GM12864 (cell line): ENCODE data around the gene DSCAML1.

ENCODE experiments used
- DNase-seq: peaks from one replicate; pipeline ENCODE4 v3.0.0-alpha.2; 2011; ENCODE audit warnings: low read depth
- H3K4me3 ChIP-seq: 2 replicates; pipeline ENCODE4 v1.5.1; 2011; ENCODE audit warnings: mild to moderate bottlenecking, low read depth, low read length, control low read depth
- CTCF ChIP-seq: IDR thresholded peaks from 2 replicates; pipeline ENCODE4 v1.5.1; 2011; ENCODE audit warnings: low read depth, mild to moderate bottlenecking, moderate library complexity, low read length, control low read depth, inconsistent platforms; ENCODE audit errors: missing control alignments

DSCAML1 gene

GRCh38 chr11:117394221-117394925 lies 402.6 kb downstream of the DSCAML1 start:
- no peak overlapping the region for H3K4me3 ChIP-seq
- no peak for DNase-seq
- TF ChIP-seq CTCF, result no peak

- DNase-seq, result no peak
- H3K4me3 ChIP-seq, result no peak overlapping the region
Measured at GRCh38 chr11:117392979-117393378, 404.0 kb downstream of the DSCAML1 start.

GRCh38 chr11:117392001-117392690 lies 404.9 kb downstream of the DSCAML1 start:
- no peak for DNase-seq
- no peak for TF ChIP-seq CTCF

More at GRCh38 chr11:117392979-117393378, 404.0 kb downstream of the DSCAML1 start:
- no peak for TF ChIP-seq CTCF

GRCh38 chr11:117391181-117391580 lies 405.8 kb downstream of the DSCAML1 start:
- DNase-seq, result no peak
- TF ChIP-seq CTCF, result no peak
- no peak overlapping the region for H3K4me3 ChIP-seq

More at GRCh38 chr11:117392001-117392690, 404.9 kb downstream of the DSCAML1 start:
- no peak overlapping the region for H3K4me3 ChIP-seq

GRCh38 chr11:117390743-117391142 lies 406.3 kb downstream of the DSCAML1 start:
- TF ChIP-seq CTCF, result no peak
- no peak overlapping the region for H3K4me3 ChIP-seq
- DNase-seq, result no peak

GRCh38 chr11:117387992-117388755 lies 408.8 kb downstream of the DSCAML1 start:
- H3K4me3 ChIP-seq, result no peak overlapping the region
- TF ChIP-seq CTCF, result no peak
- DNase-seq, result no peak
